Measurements from ENCODE around the gene HYDIN.

- TF ChIP-seq, protein P1, sequence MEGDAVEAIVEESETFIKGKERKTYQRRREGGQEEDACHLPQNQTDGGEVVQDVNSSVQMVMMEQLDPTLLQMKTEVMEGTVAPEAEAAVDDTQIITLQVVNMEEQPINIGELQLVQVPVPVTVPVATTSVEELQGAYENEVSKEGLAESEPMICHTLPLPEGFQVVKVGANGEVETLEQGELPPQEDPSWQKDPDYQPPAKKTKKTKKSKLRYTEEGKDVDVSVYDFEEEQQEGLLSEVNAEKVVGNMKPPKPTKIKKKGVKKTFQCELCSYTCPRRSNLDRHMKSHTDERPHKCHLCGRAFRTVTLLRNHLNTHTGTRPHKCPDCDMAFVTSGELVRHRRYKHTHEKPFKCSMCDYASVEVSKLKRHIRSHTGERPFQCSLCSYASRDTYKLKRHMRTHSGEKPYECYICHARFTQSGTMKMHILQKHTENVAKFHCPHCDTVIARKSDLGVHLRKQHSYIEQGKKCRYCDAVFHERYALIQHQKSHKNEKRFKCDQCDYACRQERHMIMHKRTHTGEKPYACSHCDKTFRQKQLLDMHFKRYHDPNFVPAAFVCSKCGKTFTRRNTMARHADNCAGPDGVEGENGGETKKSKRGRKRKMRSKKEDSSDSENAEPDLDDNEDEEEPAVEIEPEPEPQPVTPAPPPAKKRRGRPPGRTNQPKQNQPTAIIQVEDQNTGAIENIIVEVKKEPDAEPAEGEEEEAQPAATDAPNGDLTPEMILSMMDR (IDR thresholded peaks at IDR 0.05; ENCODE audit: poor library complexity, severe bottlenecking), result no peak
- no peak for TF ChIP-seq POLR2AphosphoS5 (IDR thresholded peaks at IDR 0.05)
Measured at GRCh38 chr16:71217506-71217905, 13.0 kb downstream of the HYDIN start.
